ENCODE data around the gene AURKA.

GRCh38 chr20:56440346-56441007, 48.5 kb upstream of the AURKA start:
- TF ChIP-seq CTCF (IDR thresholded peaks at IDR 0.05): no peak
- no peak for TF ChIP-seq POLR2AphosphoS5 (IDR thresholded peaks at IDR 0.05; ENCODE audit: low read depth, low read length)

All from Panc1 (cell line).